PC-3 (cell line): ENCODE results near the gene TBC1D14.

Experiments used
- EZH2phosphoT487 ChIP-seq: fragments of 300-600 bp; sonication (generic); IDR thresholded peaks from 2 replicates; pipeline ENCODE4 v1.6.1; 2018; ENCODE audit warnings: mild to moderate bottlenecking, antibody characterized with exemption, low read length, borderline replicate concordance
- TF ChIP-seq, protein P1 (sequence below): fragments of 300-600 bp; sonication (generic); conservative IDR thresholded peaks from 2 replicates; pipeline ENCODE4 v1.5.1; 2017; ENCODE audit warnings: antibody characterized with exemption, low read depth, mild to moderate bottlenecking, low read length

DNA sequence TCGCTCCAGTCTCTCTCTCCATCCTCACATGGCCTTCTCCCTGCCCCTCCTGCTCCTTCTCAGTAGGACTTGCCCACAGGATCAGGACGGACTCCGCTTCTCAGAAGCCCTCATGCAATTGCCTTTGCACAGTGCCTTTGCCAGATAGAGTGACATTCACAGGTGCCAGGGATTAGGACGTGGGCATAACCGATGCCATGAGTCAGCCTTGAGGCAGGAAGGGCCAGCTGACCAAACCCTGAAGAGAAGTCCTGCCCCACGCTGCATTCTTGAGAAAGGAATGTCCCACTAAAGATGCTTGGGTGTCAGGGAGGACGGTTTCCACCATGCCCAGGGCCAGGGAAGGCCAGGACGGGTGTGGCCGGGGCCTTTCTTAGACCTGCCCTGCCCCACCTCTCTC lies 164.8 kb downstream of the TBC1D14 start:
- TF ChIP-seq, protein P1, sequence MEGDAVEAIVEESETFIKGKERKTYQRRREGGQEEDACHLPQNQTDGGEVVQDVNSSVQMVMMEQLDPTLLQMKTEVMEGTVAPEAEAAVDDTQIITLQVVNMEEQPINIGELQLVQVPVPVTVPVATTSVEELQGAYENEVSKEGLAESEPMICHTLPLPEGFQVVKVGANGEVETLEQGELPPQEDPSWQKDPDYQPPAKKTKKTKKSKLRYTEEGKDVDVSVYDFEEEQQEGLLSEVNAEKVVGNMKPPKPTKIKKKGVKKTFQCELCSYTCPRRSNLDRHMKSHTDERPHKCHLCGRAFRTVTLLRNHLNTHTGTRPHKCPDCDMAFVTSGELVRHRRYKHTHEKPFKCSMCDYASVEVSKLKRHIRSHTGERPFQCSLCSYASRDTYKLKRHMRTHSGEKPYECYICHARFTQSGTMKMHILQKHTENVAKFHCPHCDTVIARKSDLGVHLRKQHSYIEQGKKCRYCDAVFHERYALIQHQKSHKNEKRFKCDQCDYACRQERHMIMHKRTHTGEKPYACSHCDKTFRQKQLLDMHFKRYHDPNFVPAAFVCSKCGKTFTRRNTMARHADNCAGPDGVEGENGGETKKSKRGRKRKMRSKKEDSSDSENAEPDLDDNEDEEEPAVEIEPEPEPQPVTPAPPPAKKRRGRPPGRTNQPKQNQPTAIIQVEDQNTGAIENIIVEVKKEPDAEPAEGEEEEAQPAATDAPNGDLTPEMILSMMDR = no peak
- TF ChIP-seq EZH2phosphoT487 = no peak
